ENCODE data around the gene TXLNA. TPM values are rescaled to one million over a fixed set of nuclear protein-coding genes. Genes with fewer than 3 reads are reported as not detected.

TXLNA gene
- total RNA-seq, 4 donors from 2014 or later, result 50.0 to 72.0 (median 56.3) TPM

GRCh38 chr1:32228771-32229170, 49.3 kb downstream of the TXLNA start:
- Histone ChIP-seq H3K27me3 (no peaks in the 10 kb centered on the region), H3K4me3 (no peak overlapping the region), H3K4me1 (peaks cover 6% of the 10 kb centered on the region), H3K27ac (no peak overlapping the region), H3K36me3 (peaks cover 82% of the 10 kb centered on the region), H3K9me3 (no peaks in the 10 kb centered on the region)
- 71% methylated on average over 3 of the region's 3 CpGs for WGBS
- DNase-seq (ENCODE audit: low spot score in 2 of 2), result no peak
- TF ChIP-seq POLR2AphosphoS5 (IDR thresholded peaks at IDR 0.05), result no peak
- no peak for TF ChIP-seq CTCF (IDR thresholded peaks at IDR 0.05)
- TF ChIP-seq EP300 (IDR thresholded peaks at IDR 0.05), result no peak
- no peak for TF ChIP-seq POLR2A (IDR thresholded peaks at IDR 0.05)

- H3K4me3 ChIP-seq, result no peak overlapping the region
- H3K27ac ChIP-seq, result no peak overlapping the region
- H3K36me3 ChIP-seq, result peaks cover 63% of the 10 kb centered on the region
- H3K4me1 ChIP-seq, result no peaks in the 10 kb centered on the region
- no peaks in the 10 kb centered on the region for H3K9me3 ChIP-seq
- no peaks in the 10 kb centered on the region for H3K27me3 ChIP-seq
- WGBS, result 83% methylated on average over 5 of the region's 5 CpGs
- DNase-seq (ENCODE audit: low spot score in 2 of 2), result no peak
- TF ChIP-seq POLR2AphosphoS5 (IDR thresholded peaks at IDR 0.05) (no peak), CTCF (IDR thresholded peaks at IDR 0.05) (no peak), POLR2A (IDR thresholded peaks at IDR 0.05) (no peak), EP300 (IDR thresholded peaks at IDR 0.05) (no peak)
These were observed 52.5 kb downstream of the TXLNA start for GRCh38 chr1:32231843-32232432.

GRCh38 chr1:32232558-32233304, 53.3 kb downstream of the TXLNA start:
- H3K36me3 ChIP-seq, result peaks cover 57% of the 10 kb centered on the region
- no peak for DNase-seq (ENCODE audit: low spot score in 2 of 2)
- H3K4me3 ChIP-seq, result no peak overlapping the region
- no peaks in the 10 kb centered on the region for H3K9me3 ChIP-seq
- TF ChIP-seq EP300 (IDR thresholded peaks at IDR 0.05) (no peak), POLR2A (IDR thresholded peaks at IDR 0.05) (no peak), POLR2AphosphoS5 (IDR thresholded peaks at IDR 0.05) (no peak), CTCF (IDR thresholded peaks at IDR 0.05) (no peak)
- H3K27me3 ChIP-seq, result no peaks in the 10 kb centered on the region
- H3K27ac ChIP-seq, result no peak overlapping the region
- no peaks in the 10 kb centered on the region for H3K4me1 ChIP-seq
- WGBS, result 80% methylated on average over 8 of the region's 8 CpGs

GRCh38 chr1:32234792-32235191, 55.3 kb downstream of the TXLNA start:
- Histone ChIP-seq H3K4me1 (peaks cover 5% of the 10 kb centered on the region), H3K4me3 (no peak overlapping the region), H3K9me3 (no peaks in the 10 kb centered on the region), H3K27ac (no peak overlapping the region), H3K27me3 (no peaks in the 10 kb centered on the region), H3K36me3 (peaks cover 36% of the 10 kb centered on the region)
- no peak for DNase-seq (ENCODE audit: low spot score in 2 of 2)
- 82% methylated on average over 7 of the region's 7 CpGs for WGBS
- no peak for TF ChIP-seq EP300 (IDR thresholded peaks at IDR 0.05)
- TF ChIP-seq POLR2AphosphoS5 (IDR thresholded peaks at IDR 0.05), result no peak
- no peak for TF ChIP-seq CTCF (IDR thresholded peaks at IDR 0.05)
- TF ChIP-seq POLR2A (IDR thresholded peaks at IDR 0.05), result no peak

GRCh38 chr1:32239337-32239736, 59.9 kb downstream of the TXLNA start:
- TF ChIP-seq POLR2AphosphoS5 (IDR thresholded peaks at IDR 0.05) (no peak), POLR2A (IDR thresholded peaks at IDR 0.05) (no peak), CTCF (IDR thresholded peaks at IDR 0.05) (no peak), EP300 (IDR thresholded peaks at IDR 0.05) (no peak)
- Histone ChIP-seq H3K27me3 (no peaks in the 10 kb centered on the region), H3K36me3 (peaks cover 11% of the 10 kb centered on the region), H3K27ac (no peak overlapping the region), H3K9me3 (no peaks in the 10 kb centered on the region), H3K4me3 (no peak overlapping the region), H3K4me1 (peaks cover 32% of the 10 kb centered on the region)
- WGBS, result 39% methylated on average over 4 of the region's 4 CpGs
- no peak for DNase-seq (ENCODE audit: low spot score in 2 of 2)
